GM19035 (cell line): ENCODE results near the gene ZDHHC7.

ENCODE experiments used
- ATAC-seq: cut with Tn5 transposase; IDR thresholded peaks from one replicate; pipeline ENCODE4 v1.9.1; 2021; ENCODE audit not compliant: unreplicated experiment

ZDHHC7 gene

GRCh38 chr16:85025781-85026653 is 14.7 kb upstream of the ZDHHC7 start:
- ATAC-seq: no peak

GRCh38 chr16:85019659-85020245 is 8.4 kb upstream of the ZDHHC7 start:
- ATAC-seq: no peak

- no peak for ATAC-seq
Observed at GRCh38 chr16:85018529-85019236, 7.3 kb upstream of the ZDHHC7 start.

GRCh38 chr16:85017633-85018032 is 6.3 kb upstream of the ZDHHC7 start:
- ATAC-seq: no peak

- no peak for ATAC-seq
Observed at GRCh38 chr16:85017151-85017550, 5.8 kb upstream of the ZDHHC7 start.

GRCh38 chr16:85015481-85016187 is 4.3 kb upstream of the ZDHHC7 start:
- no peak for ATAC-seq

- ATAC-seq: no peak
Observed at GRCh38 chr16:85014311-85014710, 3.0 kb upstream of the ZDHHC7 start.

GRCh38 chr16:85011846-85012284 is 530 bp upstream of the ZDHHC7 start:
- no peak for ATAC-seq

- no peak for ATAC-seq
Observed at GRCh38 chr16:85010446-85010930, 847 bp downstream of the ZDHHC7 start.

- ATAC-seq: no peak
Observed at GRCh38 chr16:85008271-85008670, 3.1 kb downstream of the ZDHHC7 start.

GRCh38 chr16:85007496-85008214 is 3.7 kb downstream of the ZDHHC7 start:
- ATAC-seq: no peak

GRCh38 chr16:85006639-85007038 is 4.7 kb downstream of the ZDHHC7 start:
- ATAC-seq: no peak

GRCh38 chr16:85005285-85006069 is 5.9 kb downstream of the ZDHHC7 start:
- no peak for ATAC-seq

- ATAC-seq: no peak
Observed at GRCh38 chr16:85004587-85005205, 6.6 kb downstream of the ZDHHC7 start.

GRCh38 chr16:85003725-85004586 is 7.4 kb downstream of the ZDHHC7 start:
- no peak for ATAC-seq

- ATAC-seq: no peak
Observed at GRCh38 chr16:85003076-85003475, 8.3 kb downstream of the ZDHHC7 start.

GRCh38 chr16:85002608-85003007 is 8.7 kb downstream of the ZDHHC7 start:
- no peak for ATAC-seq

GRCh38 chr16:85002099-85002541 is 9.2 kb downstream of the ZDHHC7 start:
- ATAC-seq: no peak
